ENCODE measurements around the gene ARSA.
A peak's percentile ranks its signal among the peaks of the same experiment; 100 is the strongest.
"Not testable (repeated sequence)": the region's sequence is repeated elsewhere in the genome, so short reads cannot be mapped to it uniquely, and the experiment has no call there.

ARSA gene

DNA sequence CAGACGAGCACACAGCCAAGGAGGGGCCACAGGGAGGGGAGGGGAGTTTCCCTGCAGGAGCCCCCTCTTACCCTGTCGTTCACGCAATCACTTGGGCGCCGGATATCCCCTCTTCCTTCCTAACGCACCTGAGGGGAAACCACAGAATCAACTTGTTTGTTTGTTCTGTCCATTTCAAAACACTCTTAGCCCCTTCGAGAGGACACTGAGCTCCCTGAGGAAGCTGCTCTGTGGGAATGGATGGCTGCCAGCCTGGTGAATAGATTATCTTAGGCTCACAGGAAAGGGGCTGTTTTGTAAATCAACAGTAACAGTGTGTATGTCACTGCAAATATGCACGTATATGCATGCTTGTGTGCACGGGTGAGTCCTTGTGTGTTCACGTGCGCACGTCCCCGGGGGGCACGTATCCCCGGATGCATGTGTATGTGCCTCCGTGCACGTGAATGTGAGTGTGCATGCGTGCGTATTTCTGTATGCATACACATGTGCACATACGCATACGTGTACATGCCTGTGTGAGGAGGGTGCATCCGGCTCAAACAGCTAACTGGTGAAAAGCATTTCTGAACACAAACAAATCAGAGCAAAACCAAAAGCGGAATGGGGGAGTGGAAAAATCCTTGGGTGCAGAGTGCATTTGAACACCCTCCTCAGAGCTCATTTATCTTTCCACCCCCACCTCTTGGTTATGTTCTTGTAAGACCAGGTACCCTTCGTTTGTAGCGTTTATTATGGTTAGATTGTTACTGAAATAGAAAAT is 7.2 kb downstream of the ARSA start:
- H3K4me3 ChIP-seq (ENCODE audit: low read depth, low read length): peak overlapping the region; percentile 32
- peak overlapping the region; percentile 61 for H2AFZ ChIP-seq
- H3K79me2 ChIP-seq: no peaks in the 10 kb centered on the region
- TF ChIP-seq, protein P1, sequence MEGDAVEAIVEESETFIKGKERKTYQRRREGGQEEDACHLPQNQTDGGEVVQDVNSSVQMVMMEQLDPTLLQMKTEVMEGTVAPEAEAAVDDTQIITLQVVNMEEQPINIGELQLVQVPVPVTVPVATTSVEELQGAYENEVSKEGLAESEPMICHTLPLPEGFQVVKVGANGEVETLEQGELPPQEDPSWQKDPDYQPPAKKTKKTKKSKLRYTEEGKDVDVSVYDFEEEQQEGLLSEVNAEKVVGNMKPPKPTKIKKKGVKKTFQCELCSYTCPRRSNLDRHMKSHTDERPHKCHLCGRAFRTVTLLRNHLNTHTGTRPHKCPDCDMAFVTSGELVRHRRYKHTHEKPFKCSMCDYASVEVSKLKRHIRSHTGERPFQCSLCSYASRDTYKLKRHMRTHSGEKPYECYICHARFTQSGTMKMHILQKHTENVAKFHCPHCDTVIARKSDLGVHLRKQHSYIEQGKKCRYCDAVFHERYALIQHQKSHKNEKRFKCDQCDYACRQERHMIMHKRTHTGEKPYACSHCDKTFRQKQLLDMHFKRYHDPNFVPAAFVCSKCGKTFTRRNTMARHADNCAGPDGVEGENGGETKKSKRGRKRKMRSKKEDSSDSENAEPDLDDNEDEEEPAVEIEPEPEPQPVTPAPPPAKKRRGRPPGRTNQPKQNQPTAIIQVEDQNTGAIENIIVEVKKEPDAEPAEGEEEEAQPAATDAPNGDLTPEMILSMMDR (IDR thresholded peaks at IDR 0.05): no peak
- H3K36me3 ChIP-seq (ENCODE audit: control insufficient read depth, insufficient read depth, low read length): no peaks in the 10 kb centered on the region
- peaks cover 21% of the 10 kb centered on the region for H3K4me1 ChIP-seq
- H3K9ac ChIP-seq: no peak overlapping the region
- no peak overlapping the region for H3K27ac ChIP-seq
- H3K9me3 ChIP-seq (ENCODE audit: control insufficient read depth, low read length): no peaks in the 10 kb centered on the region
- peak overlapping the region; percentile 77 for H3K4me2 ChIP-seq (ENCODE audit: low read length)
- no peaks in the 10 kb centered on the region for H3K27me3 ChIP-seq (ENCODE audit: control insufficient read depth, insufficient read depth, low read length)

DNA sequence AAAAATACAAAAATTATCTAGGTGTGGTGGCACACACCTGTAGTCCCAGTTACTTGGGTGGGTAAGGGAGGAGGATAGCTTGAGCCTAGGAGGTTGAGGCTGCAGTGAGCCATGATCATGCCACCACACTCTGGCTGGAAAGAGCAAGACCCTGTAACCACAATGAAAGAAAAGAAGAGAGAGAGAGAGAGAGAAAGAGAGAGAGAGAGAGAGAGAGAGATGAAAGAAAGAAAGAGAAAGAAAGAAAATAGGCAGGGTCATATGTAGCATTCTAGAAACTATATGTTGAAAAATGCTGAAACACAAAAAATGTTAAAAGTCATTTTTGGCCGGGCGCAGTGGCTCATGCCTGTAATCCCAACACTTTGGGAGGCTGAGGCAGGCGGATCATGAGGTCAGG is 13.7 kb downstream of the ARSA start:
- H3K9me3 ChIP-seq (ENCODE audit: control insufficient read depth, low read length); H3K4me1 ChIP-seq; H3K27me3 ChIP-seq (ENCODE audit: control insufficient read depth, insufficient read depth, low read length); H3K27ac ChIP-seq; H3K79me2 ChIP-seq; H3K36me3 ChIP-seq (ENCODE audit: control insufficient read depth, insufficient read depth, low read length); H2AFZ ChIP-seq; H3K4me2 ChIP-seq (ENCODE audit: low read length); H3K9ac ChIP-seq; H3K4me3 ChIP-seq (ENCODE audit: low read depth, low read length): not testable (repeated sequence)

DNA sequence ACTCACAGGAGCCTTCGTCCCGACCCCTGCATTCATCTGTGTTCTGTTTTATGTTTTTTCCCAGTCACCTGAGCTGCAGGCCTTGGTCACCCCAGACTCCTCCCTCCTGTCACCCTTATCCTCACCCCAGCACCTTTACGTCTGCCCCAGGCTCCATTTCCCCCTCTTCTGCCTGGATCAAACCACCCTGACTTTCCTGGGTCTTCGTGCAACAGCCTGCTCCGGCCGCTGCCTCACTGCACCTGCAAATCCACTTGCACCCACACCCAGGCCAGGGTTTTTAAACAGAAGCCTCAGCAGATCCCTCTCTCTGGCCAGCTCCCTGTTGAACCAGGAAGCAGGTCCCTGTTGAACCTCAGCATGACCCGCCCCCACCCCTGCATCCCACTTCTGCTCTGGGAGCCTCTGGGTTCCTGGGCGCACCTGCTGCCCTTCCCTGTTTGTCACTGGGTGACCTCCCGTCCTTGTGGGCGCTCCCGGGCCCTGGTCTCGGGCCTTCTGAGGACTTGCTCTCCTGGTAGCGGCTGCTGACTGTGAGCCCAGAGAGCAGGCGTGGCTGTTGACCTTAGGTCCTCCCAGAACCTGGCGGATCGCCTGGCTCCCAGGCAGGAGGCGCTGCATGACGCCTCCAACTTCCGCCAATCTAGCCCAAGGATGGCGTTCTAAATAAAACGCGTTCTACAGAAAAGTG is 14.5 kb downstream of the ARSA start:
- TF ChIP-seq, protein P1 (IDR thresholded peaks at IDR 0.05): peak; percentile 17
- Histone ChIP-seq H2AFZ (no peak overlapping the region), H3K4me1 (peaks cover 3% of the 10 kb centered on the region), H3K27ac (peak overlapping the region; percentile 47), H3K9me3 (ENCODE audit: control insufficient read depth, low read length) (no peaks in the 10 kb centered on the region), H3K4me2 (ENCODE audit: low read length) (peak overlapping the region; percentile 60), H3K4me3 (ENCODE audit: low read depth, low read length) (no peak overlapping the region), H3K36me3 (ENCODE audit: control insufficient read depth, insufficient read depth, low read length) (no peaks in the 10 kb centered on the region), H3K9ac (no peak overlapping the region), H3K27me3 (ENCODE audit: control insufficient read depth, insufficient read depth, low read length) (no peaks in the 10 kb centered on the region), H3K79me2 (no peaks in the 10 kb centered on the region)

DNA sequence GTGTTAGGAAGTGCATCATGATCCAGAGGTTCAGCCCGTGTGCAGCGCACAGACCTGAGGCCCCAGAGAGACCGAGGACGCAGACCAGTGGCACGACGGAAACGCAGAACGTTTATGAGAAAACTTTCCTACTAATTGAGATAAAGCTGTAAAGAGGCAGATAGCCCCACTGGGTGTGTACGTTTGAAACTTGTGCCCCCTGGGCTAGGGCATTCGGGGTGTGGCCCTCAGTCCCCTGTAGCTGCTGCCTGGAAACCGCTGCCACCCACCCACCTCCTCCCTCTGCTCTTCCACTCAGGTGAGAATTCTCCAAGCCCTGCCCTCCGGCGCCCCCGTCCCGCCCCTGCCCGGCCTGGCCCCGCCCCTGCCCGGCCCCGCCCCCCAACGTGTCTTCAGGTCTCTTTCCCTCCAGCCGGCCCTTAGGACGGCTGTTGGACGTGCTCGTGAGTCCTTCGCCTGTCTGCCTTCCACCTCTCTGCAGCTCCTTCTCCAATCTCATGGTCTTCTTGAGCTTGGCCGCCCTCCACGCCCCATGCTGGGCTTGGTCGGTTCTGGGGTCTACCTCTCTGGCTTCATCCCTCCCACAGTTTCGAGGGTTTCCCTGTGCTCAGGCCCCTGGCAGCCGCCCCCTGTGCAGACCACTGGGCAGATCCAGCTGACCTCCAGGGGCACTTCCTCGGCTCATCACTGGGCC is 15.3 kb downstream of the ARSA start:
- Histone ChIP-seq H3K27me3 (ENCODE audit: control insufficient read depth, insufficient read depth, low read length) (no peaks in the 10 kb centered on the region), H2AFZ (no peak overlapping the region), H3K4me2 (ENCODE audit: low read length) (no peak overlapping the region), H3K27ac (no peak overlapping the region), H3K4me3 (ENCODE audit: low read depth, low read length) (no peak overlapping the region), H3K9me3 (ENCODE audit: control insufficient read depth, low read length) (no peaks in the 10 kb centered on the region), H3K4me1 (peaks cover 3% of the 10 kb centered on the region), H3K9ac (no peak overlapping the region), H3K36me3 (ENCODE audit: control insufficient read depth, insufficient read depth, low read length) (no peaks in the 10 kb centered on the region), H3K79me2 (no peaks in the 10 kb centered on the region)
- TF ChIP-seq, protein P1 (IDR thresholded peaks at IDR 0.05): no peak

DNA sequence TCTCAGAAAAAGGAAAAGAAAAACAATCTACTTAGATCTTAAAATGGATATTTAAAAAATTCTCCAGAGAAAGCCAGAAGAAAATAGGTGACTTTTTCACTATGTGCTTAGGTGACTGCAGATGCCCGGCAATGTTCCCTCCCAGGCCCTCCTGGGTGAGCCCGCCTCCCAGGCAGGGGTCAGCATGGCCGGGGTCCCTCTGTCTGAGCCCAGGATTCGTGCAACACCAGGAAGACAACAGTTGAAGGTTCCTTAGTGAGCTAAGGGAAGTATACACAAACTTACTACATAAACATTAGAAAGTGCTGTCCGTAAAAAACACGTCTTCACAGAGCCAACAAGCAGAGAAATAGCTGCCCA is 15.8 kb downstream of the ARSA start:
- TF ChIP-seq, protein P1 (IDR thresholded peaks at IDR 0.05): no peak
- no peaks in the 10 kb centered on the region for H3K36me3 ChIP-seq (ENCODE audit: control insufficient read depth, insufficient read depth, low read length)
- no peak overlapping the region for H3K4me3 ChIP-seq (ENCODE audit: low read depth, low read length)
- no peak overlapping the region for H3K9ac ChIP-seq
- peaks cover 3% of the 10 kb centered on the region for H3K4me1 ChIP-seq
- H3K27ac ChIP-seq: no peak overlapping the region
- no peaks in the 10 kb centered on the region for H3K79me2 ChIP-seq
- no peak overlapping the region for H2AFZ ChIP-seq
- no peaks in the 10 kb centered on the region for H3K9me3 ChIP-seq (ENCODE audit: control insufficient read depth, low read length)
- no peak overlapping the region for H3K4me2 ChIP-seq (ENCODE audit: low read length)
- no peaks in the 10 kb centered on the region for H3K27me3 ChIP-seq (ENCODE audit: control insufficient read depth, insufficient read depth, low read length)

Data from parathyroid adenoma (tissue), 2 donors.